Astrocyte (in vitro differentiated cells and primary cell): ENCODE data around the gene TET2. TPM values are rescaled to one million over a fixed set of nuclear protein-coding genes. Genes with fewer than 3 reads are reported as not detected.

Experiments
- DNase-seq: peaks from one replicate; pipeline ENCODE4 v3.0.0-alpha.2; 2010; ENCODE audit warnings: low read depth
- FAIRE-seq: peaks from 2 replicates; lab custom pipeline; 2011; peaks lifted over from hg19 to GRCh38; lab: Jason Lieb, UNC
- H2AFZ ChIP-seq: 2 replicates; pipeline ENCODE4 v1.6.0; 2012; ENCODE audit warnings: low read depth, low read length, inconsistent platforms
- H3K27ac ChIP-seq: 2 replicates; pipeline ENCODE4 v1.5.1; 2011; ENCODE audit warnings: low read depth, low read length, inconsistent platforms
- H3K27me3 ChIP-seq: 2 replicates; pipeline ENCODE4 v1.6.0; 2011; ENCODE audit warnings: low read length, inconsistent platforms; ENCODE audit not compliant: insufficient read depth
- H3K36me3 ChIP-seq: 2 replicates; pipeline ENCODE4 v1.5.1; 2011; ENCODE audit warnings: low read length, inconsistent platforms; ENCODE audit not compliant: insufficient read depth
- H3K4me1 ChIP-seq: 2 replicates; pipeline ENCODE4 v1.5.1; 2011; ENCODE audit warnings: low read length, inconsistent platforms; ENCODE audit not compliant: insufficient read depth
- H3K4me2 ChIP-seq: 2 replicates; pipeline ENCODE4 v1.6.0; 2012; ENCODE audit warnings: low read length, inconsistent platforms
- H3K4me3 ChIP-seq: 2 replicates; pipeline ENCODE4 v1.5.1; 2011; ENCODE audit warnings: low read depth, mild to moderate bottlenecking, low read length, inconsistent platforms; ENCODE audit not compliant: insufficient read depth
- H3K79me2 ChIP-seq: 2 replicates; pipeline ENCODE4 v1.6.0; 2012; ENCODE audit warnings: mild to moderate bottlenecking, low read length, inconsistent platforms; ENCODE audit not compliant: insufficient read depth
- H3K9ac ChIP-seq: 2 replicates; pipeline ENCODE4 v1.6.0; 2012; ENCODE audit warnings: mild to moderate bottlenecking, low read length, inconsistent platforms
- H3K9me3 ChIP-seq: 2 replicates; pipeline ENCODE4 v1.5.1; 2012; ENCODE audit warnings: low read depth, mild to moderate bottlenecking, low read length, inconsistent platforms; ENCODE audit not compliant: insufficient read depth
- H4K20me1 ChIP-seq: 2 replicates; pipeline ENCODE4 v1.6.0; 2012; ENCODE audit warnings: low read length, inconsistent platforms; ENCODE audit not compliant: insufficient read depth
- H3K27ac Mint-ChIP-seq: one replicate; pipeline ENCODE4 v1.8.0; 2021; ENCODE audit warnings: mild to moderate bottlenecking, mixed read lengths; ENCODE audit not compliant: unreplicated experiment
- H3K27me3 Mint-ChIP-seq: one replicate; pipeline ENCODE4 v1.8.0; 2021; ENCODE audit warnings: low read depth, mixed read lengths; ENCODE audit not compliant: unreplicated experiment
- H3K36me3 Mint-ChIP-seq: one replicate; pipeline ENCODE4 v1.8.0; 2021; ENCODE audit warnings: low read depth, mixed read lengths; ENCODE audit not compliant: unreplicated experiment
- H3K4me1 Mint-ChIP-seq: one replicate; pipeline ENCODE4 v1.8.0; 2021; ENCODE audit warnings: low read depth, mixed read lengths; ENCODE audit not compliant: unreplicated experiment
- H3K4me3 Mint-ChIP-seq: one replicate; pipeline ENCODE4 v1.8.0; 2021; ENCODE audit warnings: mild to moderate bottlenecking, moderate library complexity, mixed read lengths; ENCODE audit not compliant: unreplicated experiment
- H3K9me3 Mint-ChIP-seq: one replicate; pipeline ENCODE4 v1.8.0; 2021; ENCODE audit warnings: mild to moderate bottlenecking, mixed read lengths; ENCODE audit not compliant: unreplicated experiment
- CTCF ChIP-seq: IDR thresholded peaks from 2 replicates; pipeline ENCODE4 v1.5.1; 2011; ENCODE audit warnings: low read depth, mild to moderate bottlenecking, inconsistent platforms, low read length, moderate library complexity; ENCODE audit not compliant: insufficient read depth
- EZH2 ChIP-seq: IDR thresholded peaks from 2 replicates; pipeline ENCODE4 v1.6.1; 2012; ENCODE audit warnings: mild to moderate bottlenecking, low read length, inconsistent platforms; ENCODE audit not compliant: insufficient read depth
- total RNA-seq: library from RNA; stranded (reverse); gene quantifications from 2 replicates; pipeline ENCODE4 v1.2.1, GENCODE V29; 2021

The TET2 gene
- total RNA-seq, 1 donor from 2014 or later: 15.7 TPM

GRCh38 chr4:105120626-105121025 lies 26.1 kb upstream of the TET2 start:
- Mint-ChIP-seq H3K27me3 (no peaks in the 10 kb centered on the region), H3K4me3 (no peak overlapping the region), H3K36me3 (no peaks in the 10 kb centered on the region), H3K27ac (no peak overlapping the region), H3K9me3 (no peaks in the 10 kb centered on the region), H3K4me1 (no peaks in the 10 kb centered on the region)
- FAIRE-seq (no peak), DNase-seq (no peak)
- no peak overlapping the region for H3K9ac ChIP-seq
- H3K4me3 ChIP-seq: no peak overlapping the region
- TF ChIP-seq EZH2 (no peak), CTCF (no peak)
- H2AFZ ChIP-seq: no peak overlapping the region
- H3K27me3 ChIP-seq: no peaks in the 10 kb centered on the region
- H3K9me3 ChIP-seq: no peaks in the 10 kb centered on the region
- no peaks in the 10 kb centered on the region for H4K20me1 ChIP-seq
- no peak overlapping the region for H3K4me2 ChIP-seq
- H3K27ac ChIP-seq: no peak overlapping the region
- H3K36me3 ChIP-seq: no peaks in the 10 kb centered on the region
- H3K4me1 ChIP-seq: no peaks in the 10 kb centered on the region
- H3K79me2 ChIP-seq: no peaks in the 10 kb centered on the region

GRCh38 chr4:105122350-105122749 lies 24.3 kb upstream of the TET2 start:
- Histone ChIP-seq H4K20me1 (no peaks in the 10 kb centered on the region), H3K9me3 (no peaks in the 10 kb centered on the region), H3K79me2 (no peaks in the 10 kb centered on the region), H3K4me3 (no peak overlapping the region), H3K27me3 (no peaks in the 10 kb centered on the region), H3K36me3 (no peaks in the 10 kb centered on the region), H3K9ac (no peak overlapping the region), H2AFZ (no peak overlapping the region), H3K4me2 (no peak overlapping the region), H3K27ac (no peak overlapping the region), H3K4me1 (peaks cover 4% of the 10 kb centered on the region)
- Mint-ChIP-seq H3K36me3 (no peaks in the 10 kb centered on the region), H3K27me3 (no peaks in the 10 kb centered on the region), H3K9me3 (no peaks in the 10 kb centered on the region), H3K4me3 (no peak overlapping the region), H3K27ac (peak overlapping the region; percentile 77), H3K4me1 (no peaks in the 10 kb centered on the region)
- TF ChIP-seq EZH2 (no peak), CTCF (no peak)
- peak; percentile 37 for DNase-seq
- no peak for FAIRE-seq

- Histone ChIP-seq H3K27ac (no peak overlapping the region), H2AFZ (no peak overlapping the region), H3K4me3 (no peak overlapping the region), H3K4me1 (peaks cover 4% of the 10 kb centered on the region), H3K4me2 (no peak overlapping the region), H3K79me2 (no peaks in the 10 kb centered on the region), H3K9me3 (no peaks in the 10 kb centered on the region), H3K9ac (no peak overlapping the region), H4K20me1 (no peaks in the 10 kb centered on the region), H3K36me3 (no peaks in the 10 kb centered on the region), H3K27me3 (no peaks in the 10 kb centered on the region)
- Mint-ChIP-seq H3K36me3 (no peaks in the 10 kb centered on the region), H3K4me3 (no peak overlapping the region), H3K4me1 (no peaks in the 10 kb centered on the region), H3K27ac (no peak overlapping the region), H3K27me3 (peaks cover 2% of the 10 kb centered on the region), H3K9me3 (no peaks in the 10 kb centered on the region)
- FAIRE-seq (no peak), DNase-seq (peak; percentile 76)
- TF ChIP-seq EZH2 (no peak), CTCF (no peak)
These were observed 20.1 kb upstream of the TET2 start for GRCh38 chr4:105126311-105127169.
